ELR (cell line): Measurements from ENCODE around the gene CBFA2T3.
"Not testable (repeated sequence)": the region's sequence is repeated elsewhere in the genome, so short reads cannot be mapped to it uniquely, and the experiment has no call there.

ENCODE experiments used
- DNase-seq: peaks from one replicate; pipeline ENCODE4 v3.0.0-alpha.2; 2015; ENCODE audit warnings: low read depth

CBFA2T3 gene

DNA sequence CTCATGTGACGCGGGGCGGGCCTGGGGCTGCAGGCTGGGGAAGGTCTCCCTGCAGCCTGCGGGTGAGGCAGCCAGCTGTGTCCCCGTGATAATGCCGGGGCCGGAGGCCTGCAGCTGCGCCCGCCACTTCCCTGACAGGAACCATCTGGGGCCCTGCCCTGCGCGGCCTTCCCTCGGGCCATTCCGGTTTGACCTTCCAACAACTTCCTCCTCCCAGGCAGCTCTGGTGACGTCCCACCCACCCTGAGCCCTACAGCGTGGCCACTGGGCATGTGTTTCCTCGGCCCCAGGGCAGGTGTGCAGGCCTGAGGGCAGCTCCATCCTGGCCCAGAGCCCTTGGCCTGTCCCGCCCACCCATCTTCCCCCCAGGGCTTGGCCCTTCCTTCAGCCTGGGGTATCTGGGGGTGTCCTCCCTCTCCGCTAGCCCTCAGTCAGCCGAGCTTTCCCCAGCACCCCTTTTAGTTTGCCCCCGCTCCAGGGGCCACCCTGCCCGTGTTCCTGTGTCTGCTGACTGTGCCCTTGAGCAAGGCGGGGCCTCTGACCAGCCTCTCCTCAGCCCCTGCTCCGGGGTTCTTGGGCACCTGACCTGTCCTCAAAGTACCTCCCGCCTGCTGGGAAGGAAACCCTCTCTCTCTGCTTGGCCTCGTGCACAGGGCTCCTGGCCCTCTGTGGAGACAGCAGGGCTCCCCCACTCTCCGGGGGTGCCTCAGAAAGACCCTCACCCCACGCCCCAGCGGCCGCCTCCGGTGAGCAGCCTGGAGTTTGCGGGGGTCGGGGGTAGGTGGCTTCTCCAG, at the start of gene CBFA2T3:
TSS of gene CBFA2T3 (minus strand) at position 190 of the 794 bp plus-strand sequence. CDS start 400 bp downstream, outside the sequence.
- peak; percentile 28 for DNase-seq

DNA sequence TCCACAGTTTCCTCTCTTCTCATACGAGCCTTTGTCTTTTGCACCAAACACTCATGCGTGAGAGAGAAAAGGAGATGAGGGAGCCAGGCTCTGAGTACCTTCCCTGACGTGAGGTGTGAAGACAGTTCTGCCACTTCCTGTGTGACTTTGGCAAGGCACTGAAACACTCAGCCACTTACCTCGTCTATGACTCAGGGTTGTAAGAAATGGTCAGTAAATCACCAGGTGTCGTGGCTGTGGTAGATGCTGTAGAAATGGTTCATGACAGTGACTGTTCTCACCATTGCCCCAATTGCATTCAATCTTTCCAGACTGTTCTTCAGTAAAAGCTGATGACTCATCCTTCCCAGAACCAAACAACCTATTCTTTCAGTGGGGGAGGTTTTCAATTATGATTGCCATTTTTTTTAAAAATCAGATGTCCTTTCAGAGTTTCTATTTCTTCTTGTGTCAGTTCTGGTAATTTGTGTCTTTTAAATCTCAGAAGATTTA, 49.2 kb upstream of the CBFA2T3 start:
- peak; percentile 21 for DNase-seq

DNA sequence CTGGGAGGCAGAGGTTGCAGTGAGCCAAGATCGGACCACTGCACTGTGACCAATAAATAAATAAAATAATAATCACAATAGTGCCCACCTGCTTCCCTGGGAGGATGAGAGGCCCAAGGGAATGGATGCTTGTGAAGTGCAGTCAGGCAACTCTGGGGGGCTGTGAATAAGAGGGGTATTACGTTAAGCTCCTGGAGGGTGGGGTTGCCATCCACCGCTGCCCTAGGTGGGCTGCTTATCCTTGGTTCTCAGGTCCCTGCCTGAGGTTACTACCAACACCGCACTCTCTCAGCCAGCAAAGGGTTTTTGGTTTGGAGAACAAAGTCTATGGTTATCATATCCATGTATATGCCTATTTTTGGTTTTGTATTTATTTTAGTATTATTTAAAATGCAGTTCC, 48.6 kb upstream of the CBFA2T3 start:
- DNase-seq: no peak

DNA sequence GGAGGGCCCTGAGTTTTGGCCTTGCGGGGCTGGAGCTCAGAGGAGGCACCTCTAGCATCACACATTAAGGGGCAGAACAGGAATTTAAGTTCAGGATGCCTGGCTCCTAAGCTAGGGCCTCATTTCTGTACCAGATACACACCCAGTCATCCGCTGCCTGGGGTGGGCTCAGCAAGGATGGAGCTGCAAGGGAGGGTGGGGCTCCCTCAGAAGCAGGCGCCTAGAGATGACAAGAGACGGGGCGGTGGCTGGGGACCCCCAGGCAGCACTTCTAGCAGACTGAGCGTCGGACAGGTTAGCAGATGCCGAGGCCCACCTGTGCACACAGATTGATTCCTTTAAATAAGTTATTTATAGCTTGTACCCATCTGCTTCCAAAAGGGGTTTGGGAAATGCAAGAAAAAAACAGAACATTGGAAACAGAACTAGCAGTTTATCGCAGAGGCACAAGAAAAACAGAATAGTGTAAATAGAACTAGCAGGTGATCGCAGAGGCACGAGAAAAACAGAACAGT, 47.6 kb upstream of the CBFA2T3 start:
- DNase-seq: no peak

DNA sequence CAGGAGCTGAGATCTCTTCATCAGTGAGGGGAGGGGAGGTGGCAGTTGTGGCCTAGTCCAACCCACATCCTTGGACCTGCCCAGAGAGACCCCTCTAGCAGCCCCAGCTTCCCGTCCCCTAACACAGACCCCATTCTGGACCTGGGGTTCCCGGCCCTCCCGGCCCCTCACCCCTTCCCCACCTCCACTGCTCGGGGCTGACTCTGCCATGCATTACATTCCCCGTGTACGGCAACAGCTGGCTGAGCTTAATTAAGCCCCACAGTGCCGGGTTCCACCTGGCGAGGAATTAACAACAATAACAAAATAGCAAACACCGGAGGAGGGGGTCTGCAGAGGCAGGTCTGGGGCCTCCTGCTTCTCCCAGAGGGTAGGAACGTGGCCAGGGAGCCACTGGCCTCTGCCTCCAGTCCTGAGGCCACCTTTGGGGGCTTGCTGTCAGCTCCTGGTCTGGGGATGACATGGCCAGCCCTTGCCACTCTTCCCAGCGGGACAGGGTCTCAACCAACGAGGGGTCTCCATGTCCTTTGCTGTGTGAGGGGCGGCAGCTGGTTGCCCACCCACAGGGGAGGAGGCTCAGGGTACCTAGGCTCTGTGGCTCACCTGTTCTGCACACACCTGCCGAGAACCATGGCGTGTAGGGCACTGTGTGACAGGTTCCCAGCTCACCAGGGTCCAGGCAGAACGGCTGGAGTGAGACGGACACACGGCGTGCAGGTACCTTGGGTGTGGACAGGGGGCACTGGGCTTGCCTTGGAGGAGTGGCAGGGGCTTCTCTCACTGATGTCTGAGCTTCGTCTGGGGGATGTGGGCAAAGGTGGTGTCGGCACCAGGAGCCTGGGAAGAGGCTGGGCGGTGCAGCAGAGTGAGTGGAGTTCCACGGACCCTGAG, 46.9 kb upstream of the CBFA2T3 start:
- DNase-seq: no peak

DNA sequence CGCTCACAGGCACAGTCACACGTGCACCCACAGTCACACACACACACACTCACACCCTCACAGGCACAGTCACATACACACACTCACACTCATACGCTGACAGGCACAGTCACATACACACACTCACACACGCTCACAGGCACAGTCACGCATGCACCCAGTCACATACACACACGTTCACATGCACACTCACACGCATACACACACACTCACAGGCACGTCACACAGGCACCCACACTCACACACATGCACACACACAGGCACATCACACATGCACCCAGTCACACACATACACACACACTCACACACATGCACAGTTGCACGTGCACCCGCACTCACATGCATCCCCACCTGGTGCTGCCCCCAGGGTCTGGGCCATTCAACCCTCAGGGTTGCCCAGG, 46.1 kb upstream of the CBFA2T3 start:
- no peak for DNase-seq

DNA sequence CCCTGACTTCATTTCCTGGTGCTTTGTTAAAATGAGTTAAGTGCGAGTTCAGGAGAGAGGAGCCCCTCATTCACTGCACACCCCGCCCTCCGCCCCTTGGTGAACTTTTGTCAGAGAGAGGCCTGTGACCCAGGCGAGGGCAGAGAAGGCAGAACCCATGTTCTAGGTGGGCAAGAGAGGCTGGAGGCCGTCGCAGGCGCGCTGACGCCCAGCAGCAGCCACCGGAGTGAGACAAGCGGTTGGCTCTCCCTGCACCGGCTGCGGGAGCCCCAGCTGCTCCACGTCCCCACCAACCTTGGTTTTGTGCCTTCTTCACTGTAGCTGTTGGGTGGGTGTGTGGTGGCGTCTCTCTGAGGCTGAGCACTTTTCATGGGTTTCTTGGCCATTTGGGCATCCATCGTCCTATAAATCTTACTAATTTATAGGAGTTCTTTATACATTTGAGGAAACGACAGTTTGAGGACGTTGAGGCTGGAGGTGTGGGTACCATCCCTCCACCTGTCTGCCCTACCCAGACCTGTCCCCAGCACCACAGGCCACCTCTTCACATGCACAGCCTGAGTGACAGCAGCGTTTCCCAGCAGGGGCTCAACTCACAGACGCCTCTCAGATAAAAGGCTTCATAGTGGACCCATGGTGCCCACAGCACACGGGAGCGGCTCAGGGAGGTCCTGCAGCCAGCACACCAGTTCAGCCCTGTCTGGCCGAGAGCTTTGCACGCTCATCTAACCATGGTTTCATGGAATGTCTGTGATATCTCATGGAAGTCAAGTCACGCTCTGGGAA, 45.2 kb upstream of the CBFA2T3 start:
- no peak for DNase-seq

DNA sequence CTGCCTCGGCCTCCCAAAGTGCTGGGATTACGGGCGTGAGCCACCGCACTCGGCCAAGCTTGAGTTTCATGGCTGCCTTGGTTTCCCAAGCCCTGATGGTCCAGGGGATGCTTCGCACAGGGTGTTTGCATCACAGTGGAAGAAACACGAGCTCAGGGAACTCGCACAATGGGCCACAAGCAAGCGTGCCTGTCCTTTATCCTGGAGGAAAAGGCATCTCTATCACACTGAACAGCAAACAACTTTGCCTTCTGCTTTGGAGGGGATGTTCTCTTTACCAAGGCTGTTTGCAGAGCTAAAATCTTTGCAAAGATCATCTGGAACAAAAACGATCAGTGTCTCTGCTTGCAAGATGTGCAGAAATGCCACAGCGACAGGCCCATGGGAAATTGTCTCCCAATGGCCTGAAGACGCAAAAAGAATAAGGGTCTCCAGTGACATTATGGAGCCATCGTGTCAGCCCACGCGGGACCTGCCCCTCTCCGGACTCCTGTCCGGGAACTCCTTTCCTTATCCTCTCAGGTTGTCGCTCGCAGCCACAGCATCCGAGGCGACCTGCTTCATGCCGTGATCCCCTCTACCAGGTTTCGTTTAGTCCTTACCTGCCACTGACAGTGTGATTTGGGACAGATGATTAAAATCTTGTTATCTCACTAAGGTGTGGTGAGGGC, 44.1 kb upstream of the CBFA2T3 start:
- no peak for DNase-seq

DNA sequence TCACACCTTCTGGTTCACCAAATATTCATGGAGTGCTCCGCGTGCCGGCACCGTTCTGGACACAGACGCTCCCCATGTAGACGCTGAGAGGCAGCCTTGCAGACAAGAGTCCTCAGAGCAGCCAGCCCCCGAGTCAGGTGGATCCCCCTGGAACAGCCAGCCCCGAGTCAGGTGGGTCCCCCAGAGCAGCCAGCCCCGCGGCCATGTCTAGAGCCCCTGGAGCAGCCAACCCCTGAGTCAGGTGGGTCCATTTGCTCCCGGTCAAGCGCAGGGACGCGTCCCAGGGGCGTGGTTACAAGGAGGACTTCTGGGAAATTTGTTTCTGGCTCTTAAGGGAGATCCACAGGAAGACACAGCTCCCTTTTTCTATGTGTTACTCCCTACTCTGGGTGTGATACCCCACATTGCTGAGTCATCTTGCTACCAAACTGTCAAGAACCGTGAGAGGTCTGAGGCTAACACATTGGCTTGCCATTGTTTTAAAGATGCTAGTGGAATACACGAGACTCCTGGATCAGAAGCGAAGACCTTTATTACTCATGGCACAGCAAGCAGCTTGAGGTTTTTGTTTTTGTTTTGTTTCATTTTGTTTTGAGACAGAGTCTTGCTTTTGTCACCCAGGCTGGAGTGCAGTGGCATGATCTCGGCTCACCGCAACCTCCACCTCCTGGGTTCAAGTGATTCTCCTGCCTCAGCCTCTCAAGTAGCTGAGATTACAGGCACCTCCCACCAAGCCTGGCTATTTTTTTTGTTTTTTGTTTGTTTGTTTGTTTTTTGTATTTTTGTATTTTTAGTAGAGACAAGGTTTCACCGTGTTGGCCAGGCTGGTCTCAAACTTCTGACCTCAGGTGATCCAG, 43.3 kb upstream of the CBFA2T3 start:
- DNase-seq: no peak

DNA sequence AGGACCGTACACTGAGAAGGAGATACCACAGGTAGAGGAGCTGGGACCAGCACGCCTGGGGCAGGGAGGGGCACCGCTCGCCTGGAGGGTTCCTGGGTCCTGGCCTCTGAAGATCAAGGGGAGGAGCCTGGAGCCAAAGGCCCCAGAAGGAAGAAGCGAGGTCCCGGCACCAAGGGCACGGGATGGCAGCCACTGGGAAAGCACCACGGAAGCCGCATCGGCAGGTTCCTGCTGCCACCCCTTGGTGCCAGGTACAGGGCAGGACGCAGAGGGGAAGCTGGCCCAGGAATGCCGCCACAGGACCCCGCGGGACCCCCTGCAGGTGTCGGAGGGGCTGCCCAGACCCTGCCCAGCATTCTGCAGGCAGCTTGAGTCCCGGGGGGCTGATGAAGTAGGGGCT, 42.5 kb upstream of the CBFA2T3 start:
- no peak for DNase-seq

DNA sequence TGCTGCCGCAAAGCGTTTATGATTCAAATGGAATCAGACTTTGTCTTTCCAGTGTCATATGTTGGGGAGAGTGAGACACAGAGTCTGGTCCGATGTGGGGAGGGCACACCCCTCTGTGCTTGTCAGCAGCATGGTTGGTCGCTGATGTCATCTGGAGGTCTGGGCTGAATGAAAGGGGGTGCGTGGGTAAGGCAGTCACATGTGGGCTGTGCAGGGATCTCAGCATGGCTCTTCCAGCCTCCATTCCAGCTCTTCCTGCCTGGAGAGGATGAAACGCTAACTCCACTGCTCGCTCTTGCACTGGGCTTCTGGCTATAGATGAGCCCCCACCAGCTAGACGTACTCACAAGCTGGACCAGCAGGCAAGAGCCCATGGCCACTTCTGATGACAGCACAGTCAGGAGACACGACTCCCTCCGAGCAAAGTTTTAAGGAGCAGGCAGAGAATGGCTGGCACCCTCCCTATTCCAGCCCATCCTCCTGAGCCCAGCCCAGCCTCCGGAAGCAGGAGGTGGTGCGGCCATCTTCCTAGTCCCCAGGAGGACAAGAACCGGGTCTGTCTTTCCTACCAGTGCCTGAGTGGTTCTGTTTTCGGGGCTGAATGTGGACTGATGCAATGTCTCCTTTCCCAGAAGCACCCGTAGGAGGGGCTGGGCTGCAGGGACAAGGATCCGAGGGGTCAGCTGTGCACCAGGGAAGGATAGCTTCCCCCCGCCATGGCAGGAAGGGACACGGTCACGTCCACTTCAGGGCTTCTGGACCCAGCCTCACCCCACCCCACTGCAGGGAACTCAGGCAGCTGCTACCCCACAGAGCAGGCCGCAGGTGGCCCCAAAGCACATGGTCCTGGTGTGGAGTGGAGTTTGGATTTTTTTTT, 41.5 kb upstream of the CBFA2T3 start:
- DNase-seq: no peak

DNA sequence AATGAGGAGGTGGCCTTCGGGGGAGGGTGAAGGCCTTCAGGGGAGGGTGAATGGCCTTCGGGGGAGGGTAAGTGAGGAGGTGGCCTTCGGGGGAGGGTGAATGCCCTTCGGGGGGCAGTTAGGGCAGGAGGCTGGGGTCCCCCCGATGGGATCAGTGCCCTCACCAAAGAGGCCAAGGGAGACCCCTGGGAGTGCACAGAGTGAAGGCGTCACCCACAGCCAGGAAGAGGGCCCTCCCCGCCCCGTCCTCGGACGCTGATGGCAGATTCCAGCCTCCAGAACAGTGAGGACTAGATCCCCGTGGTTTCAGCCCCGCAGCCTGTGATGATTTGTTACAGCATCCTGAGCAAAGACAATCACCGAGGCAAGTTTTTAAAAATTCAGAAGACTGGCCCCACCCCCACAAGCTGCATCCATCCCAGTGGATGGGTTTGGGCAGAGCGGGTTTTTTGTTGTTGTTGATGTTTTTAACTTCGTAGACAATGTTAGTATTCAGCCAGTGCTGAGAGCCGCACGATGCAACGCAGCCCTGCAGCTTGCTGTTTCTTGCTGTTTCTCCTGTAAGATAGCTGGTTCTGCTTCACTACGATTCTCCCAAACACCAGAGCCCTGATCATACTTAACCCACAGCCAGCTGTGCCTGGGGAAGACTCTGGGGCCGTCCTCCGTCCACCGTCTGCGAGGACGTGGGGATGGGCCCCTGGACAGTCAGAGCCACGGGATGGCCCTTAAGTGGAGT, 40.7 kb upstream of the CBFA2T3 start:
- no peak for DNase-seq

DNA sequence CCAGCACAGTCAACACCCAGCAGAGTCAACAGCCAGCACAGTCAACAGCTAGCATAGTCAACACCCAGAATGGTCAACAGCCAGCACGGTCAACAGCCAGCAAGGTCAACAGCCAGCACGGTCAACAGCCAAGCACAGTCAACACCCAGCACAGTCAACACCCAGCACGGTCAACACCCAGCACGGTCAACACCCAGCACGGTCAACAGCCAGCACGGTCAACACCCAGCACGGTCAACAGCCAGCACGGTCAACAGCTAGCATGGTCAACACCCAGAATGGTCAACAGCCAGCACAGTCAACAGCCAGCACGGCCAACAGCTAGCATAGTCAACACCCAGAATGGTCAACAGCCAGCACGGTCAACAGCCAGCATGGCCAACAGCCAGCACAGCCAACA, 39.6 kb upstream of the CBFA2T3 start:
- DNase-seq: not testable (repeated sequence)

DNA sequence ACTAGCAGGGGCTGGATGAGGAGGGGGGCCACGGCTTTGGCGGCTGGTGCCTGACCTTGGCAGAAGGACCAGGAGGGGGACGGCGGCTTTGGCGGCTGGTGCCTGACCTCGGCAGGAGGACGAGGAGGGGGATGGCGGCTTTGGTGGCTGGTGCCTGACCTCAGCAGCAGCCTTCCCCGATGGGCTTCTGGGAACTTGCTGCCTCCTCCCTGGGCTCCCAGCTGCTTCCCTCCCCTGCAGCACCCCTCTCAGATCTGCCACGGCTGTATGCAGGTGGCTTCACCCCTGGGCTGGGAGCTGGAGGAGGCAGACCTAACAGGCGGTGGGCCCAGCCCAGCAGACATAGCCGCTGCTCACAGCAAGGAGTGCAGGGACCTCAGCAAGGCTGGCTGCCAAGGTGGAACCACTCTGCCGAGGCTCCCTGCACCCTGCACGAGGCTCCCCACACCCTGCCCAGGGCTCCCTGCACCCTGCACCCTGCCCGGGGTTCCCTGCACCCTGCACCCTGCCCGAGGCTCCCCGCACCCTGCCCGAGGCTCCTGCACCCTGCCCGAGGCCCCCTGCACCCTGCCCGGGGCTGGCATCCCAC, 38.4 kb upstream of the CBFA2T3 start:
- no peak for DNase-seq

DNA sequence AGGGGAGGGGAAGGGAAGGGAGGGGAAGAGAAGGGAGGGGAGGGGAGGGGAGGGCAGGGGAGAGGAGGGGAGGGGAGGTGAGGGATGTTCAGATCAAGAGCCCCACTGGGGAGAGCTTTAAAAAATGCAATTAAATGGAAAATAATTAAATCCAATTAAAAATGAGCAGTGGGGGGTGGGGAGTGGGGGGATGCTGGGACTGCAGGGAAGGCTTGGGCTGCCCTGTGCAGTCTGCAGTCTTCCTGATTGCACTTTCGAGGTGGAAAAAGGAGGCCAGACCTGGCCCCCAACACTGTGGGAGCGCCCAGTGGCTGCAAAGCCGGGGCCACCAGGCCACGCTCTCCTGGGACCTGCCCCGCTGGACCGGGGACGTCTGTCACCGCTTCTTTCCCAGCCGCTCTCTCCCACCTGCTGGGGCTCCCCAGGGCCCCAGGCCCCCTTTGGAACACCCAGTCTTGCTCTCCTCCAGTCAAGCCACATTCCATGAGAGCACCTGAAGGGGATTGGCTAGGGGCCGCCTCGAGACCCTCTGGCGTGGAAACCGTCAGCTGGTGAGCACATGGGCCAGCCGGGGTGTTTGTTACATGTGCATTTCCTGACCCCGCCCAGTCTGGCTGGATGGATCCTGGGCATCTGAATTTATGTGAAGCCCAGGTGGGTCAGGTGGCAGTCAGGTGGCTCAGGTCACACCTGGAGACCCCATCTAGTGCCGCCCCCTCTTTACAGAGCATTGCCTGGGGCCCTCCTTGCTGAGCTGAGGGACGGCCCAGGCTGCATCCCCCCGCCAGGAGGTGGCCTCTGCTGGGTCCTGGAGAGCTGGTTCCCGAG, 37.6 kb upstream of the CBFA2T3 start:
- DNase-seq: no peak

DNA sequence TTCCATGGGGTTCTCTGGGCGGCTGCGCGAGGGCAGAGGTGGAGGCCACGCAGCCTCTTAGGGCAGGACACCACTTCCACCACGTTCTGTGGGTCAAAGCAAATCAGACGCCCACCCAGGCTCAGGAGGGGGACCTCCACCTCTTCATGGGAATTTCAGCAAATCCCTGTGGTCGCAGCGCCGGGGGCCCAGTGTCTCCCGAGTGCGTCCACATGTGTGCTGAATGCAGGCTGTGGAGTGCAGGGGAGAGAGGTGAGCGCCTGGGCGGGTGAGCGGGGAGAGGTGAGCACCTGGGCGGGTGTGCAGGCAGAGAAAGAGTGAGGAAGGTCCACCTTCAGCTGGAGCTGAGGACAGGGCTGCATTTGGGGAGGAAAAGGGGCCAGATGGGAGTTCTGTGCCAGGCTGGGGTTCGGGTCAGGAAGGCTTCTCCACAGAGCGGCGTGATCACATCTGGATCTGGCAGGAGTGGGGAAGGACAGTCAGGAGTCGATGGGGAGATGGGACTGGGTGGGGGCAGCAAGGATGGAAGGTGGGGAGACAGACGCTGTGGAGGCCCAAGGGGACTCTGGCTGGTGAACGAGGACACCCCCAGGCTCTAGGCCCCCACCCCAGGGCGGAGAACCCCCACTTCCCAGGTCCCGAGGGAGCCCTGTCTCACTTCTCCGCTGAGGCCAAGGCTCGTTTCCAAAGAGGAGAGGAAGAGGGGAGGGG, 36.8 kb upstream of the CBFA2T3 start:
- DNase-seq: no peak

DNA sequence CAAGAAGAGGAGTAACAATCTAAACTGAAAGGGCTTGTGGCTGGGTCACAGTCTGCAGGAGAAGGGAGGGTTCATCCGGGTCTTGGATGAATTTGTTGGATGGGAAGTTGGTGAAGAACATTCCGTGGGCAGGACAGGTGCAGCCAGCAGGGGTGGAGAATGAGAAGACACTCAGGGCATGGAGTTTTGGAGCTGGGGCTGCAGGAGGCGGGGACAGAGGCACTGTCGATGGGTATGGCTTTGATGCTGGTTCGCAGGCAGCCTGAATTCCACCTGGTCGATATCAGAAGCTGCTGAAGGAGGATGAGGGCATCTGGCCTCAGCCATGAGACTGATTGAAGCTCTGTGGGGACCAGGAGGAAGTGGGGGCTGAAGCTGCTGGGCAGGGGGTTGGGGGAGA, 36.1 kb upstream of the CBFA2T3 start:
- no peak for DNase-seq
